ENCODE data around the gene TBC1D22B.
"Not testable (repeated sequence)": the region's sequence is repeated elsewhere in the genome, so short reads cannot be mapped to it uniquely, and the experiment has no call there.

- not testable (repeated sequence) for TF ChIP-seq TCF7L2 (IDR thresholded peaks at IDR 0.05; ENCODE audit: borderline replicate concordance, low read depth, low read length); KLF16 (tag by site-specific recombination; IDR thresholded peaks at IDR 0.05); ZFP41 (tag by site-specific recombination; IDR thresholded peaks at IDR 0.05; ENCODE audit: borderline replicate concordance); YY1 (tag by site-specific recombination; IDR thresholded peaks at IDR 0.05); ZNF221 (tag by site-specific recombination; IDR thresholded peaks at IDR 0.05; ENCODE audit: borderline replicate concordance); ZNF561 (tag by site-specific recombination; IDR thresholded peaks at IDR 0.05; ENCODE audit: borderline replicate concordance); ZNF239 (tag by site-specific recombination; IDR thresholded peaks at IDR 0.05); ZBTB21 (tag by site-specific recombination; IDR thresholded peaks at IDR 0.05); ZNF341 (tag by site-specific recombination; IDR thresholded peaks at IDR 0.05; ENCODE audit: low read depth); ZNF155 (tag by site-specific recombination; IDR thresholded peaks at IDR 0.05)
- TF ChIP-seq, protein P1, sequence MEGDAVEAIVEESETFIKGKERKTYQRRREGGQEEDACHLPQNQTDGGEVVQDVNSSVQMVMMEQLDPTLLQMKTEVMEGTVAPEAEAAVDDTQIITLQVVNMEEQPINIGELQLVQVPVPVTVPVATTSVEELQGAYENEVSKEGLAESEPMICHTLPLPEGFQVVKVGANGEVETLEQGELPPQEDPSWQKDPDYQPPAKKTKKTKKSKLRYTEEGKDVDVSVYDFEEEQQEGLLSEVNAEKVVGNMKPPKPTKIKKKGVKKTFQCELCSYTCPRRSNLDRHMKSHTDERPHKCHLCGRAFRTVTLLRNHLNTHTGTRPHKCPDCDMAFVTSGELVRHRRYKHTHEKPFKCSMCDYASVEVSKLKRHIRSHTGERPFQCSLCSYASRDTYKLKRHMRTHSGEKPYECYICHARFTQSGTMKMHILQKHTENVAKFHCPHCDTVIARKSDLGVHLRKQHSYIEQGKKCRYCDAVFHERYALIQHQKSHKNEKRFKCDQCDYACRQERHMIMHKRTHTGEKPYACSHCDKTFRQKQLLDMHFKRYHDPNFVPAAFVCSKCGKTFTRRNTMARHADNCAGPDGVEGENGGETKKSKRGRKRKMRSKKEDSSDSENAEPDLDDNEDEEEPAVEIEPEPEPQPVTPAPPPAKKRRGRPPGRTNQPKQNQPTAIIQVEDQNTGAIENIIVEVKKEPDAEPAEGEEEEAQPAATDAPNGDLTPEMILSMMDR (tag by site-specific recombination; IDR thresholded peaks at IDR 0.05) = not testable (repeated sequence)
- TF ChIP-seq, protein P2, sequence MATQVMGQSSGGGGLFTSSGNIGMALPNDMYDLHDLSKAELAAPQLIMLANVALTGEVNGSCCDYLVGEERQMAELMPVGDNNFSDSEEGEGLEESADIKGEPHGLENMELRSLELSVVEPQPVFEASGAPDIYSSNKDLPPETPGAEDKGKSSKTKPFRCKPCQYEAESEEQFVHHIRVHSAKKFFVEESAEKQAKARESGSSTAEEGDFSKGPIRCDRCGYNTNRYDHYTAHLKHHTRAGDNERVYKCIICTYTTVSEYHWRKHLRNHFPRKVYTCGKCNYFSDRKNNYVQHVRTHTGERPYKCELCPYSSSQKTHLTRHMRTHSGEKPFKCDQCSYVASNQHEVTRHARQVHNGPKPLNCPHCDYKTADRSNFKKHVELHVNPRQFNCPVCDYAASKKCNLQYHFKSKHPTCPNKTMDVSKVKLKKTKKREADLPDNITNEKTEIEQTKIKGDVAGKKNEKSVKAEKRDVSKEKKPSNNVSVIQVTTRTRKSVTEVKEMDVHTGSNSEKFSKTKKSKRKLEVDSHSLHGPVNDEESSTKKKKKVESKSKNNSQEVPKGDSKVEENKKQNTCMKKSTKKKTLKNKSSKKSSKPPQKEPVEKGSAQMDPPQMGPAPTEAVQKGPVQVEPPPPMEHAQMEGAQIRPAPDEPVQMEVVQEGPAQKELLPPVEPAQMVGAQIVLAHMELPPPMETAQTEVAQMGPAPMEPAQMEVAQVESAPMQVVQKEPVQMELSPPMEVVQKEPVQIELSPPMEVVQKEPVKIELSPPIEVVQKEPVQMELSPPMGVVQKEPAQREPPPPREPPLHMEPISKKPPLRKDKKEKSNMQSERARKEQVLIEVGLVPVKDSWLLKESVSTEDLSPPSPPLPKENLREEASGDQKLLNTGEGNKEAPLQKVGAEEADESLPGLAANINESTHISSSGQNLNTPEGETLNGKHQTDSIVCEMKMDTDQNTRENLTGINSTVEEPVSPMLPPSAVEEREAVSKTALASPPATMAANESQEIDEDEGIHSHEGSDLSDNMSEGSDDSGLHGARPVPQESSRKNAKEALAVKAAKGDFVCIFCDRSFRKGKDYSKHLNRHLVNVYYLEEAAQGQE (tag by site-specific recombination; IDR thresholded peaks at IDR 0.05) = not testable (repeated sequence)
- TF ChIP-seq, protein P3, sequence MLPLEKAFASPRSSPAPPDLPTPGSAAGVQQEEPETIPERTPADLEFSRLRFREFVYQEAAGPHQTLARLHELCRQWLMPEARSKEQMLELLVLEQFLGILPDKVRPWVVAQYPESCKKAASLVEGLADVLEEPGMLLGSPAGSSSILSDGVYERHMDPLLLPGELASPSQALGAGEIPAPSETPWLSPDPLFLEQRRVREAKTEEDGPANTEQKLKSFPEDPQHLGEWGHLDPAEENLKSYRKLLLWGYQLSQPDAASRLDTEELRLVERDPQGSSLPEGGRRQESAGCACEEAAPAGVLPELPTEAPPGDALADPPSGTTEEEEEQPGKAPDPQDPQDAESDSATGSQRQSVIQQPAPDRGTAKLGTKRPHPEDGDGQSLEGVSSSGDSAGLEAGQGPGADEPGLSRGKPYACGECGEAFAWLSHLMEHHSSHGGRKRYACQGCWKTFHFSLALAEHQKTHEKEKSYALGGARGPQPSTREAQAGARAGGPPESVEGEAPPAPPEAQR (tag by site-specific recombination; IDR thresholded peaks at IDR 0.05) = not testable (repeated sequence)
Measured at GRCh38 chr6:37338317-37338716, 80.7 kb downstream of the TBC1D22B start.

All from HEK293 (cell line).